H9 (cell line): ENCODE results near the gene MRPL55. TPM values are rescaled to one million over a fixed set of nuclear protein-coding genes. Genes with fewer than 3 reads are reported as not detected.

Source experiments
- DNase-seq: peaks from one replicate; pipeline ENCODE4 v3.0.0-alpha.2; 2017
- H2AFZ ChIP-seq: one replicate; pipeline ENCODE4 v1.6.1; 2013; ENCODE audit warnings: mild to moderate bottlenecking, low read length, control low read depth, moderate library complexity
- H2AK5ac ChIP-seq: 2 replicates; pipeline ENCODE4 v1.6.1; 2013; ENCODE audit warnings: low read length, control low read depth, mixed read lengths; ENCODE audit not compliant: insufficient read length
- H2BK120ac ChIP-seq: one replicate; pipeline ENCODE4 v1.6.1; 2013; ENCODE audit warnings: low read depth, mild to moderate bottlenecking, low read length, control low read depth, inconsistent platforms; ENCODE audit not compliant: poor library complexity, severe bottlenecking
- H2BK12ac ChIP-seq: 2 replicates; pipeline ENCODE4 v1.6.1; 2013; ENCODE audit warnings: low read length, control low read depth, mixed read lengths, low read depth; ENCODE audit not compliant: insufficient read length
- H2BK15ac ChIP-seq: 2 replicates; pipeline ENCODE4 v1.6.1; 2013; ENCODE audit warnings: low read depth, low read length, control low read depth
- H2BK20ac ChIP-seq: one replicate; pipeline ENCODE4 v1.6.1; 2013; ENCODE audit warnings: low read depth, mild to moderate bottlenecking, low read length, control low read depth, inconsistent platforms; ENCODE audit not compliant: poor library complexity, severe bottlenecking
- H2BK5ac ChIP-seq: 2 replicates; pipeline ENCODE4 v1.6.1; 2013; ENCODE audit warnings: low read length, control low read depth, mixed read lengths; ENCODE audit not compliant: insufficient read length
- H3K14ac ChIP-seq: 2 replicates; pipeline ENCODE4 v1.6.1; 2013; ENCODE audit warnings: low read length, control low read depth; ENCODE audit not compliant: insufficient read depth
- H3K18ac ChIP-seq: 2 replicates; pipeline ENCODE4 v1.6.1; 2013; ENCODE audit warnings: low read depth, mild to moderate bottlenecking, mixed read lengths, low read length, control low read depth; ENCODE audit not compliant: insufficient read length
- H3K23ac ChIP-seq: 2 replicates; pipeline ENCODE4 v1.6.1; 2013; ENCODE audit warnings: low read length, control low read depth, mixed read lengths, low read depth; ENCODE audit not compliant: insufficient read length
- H3K23me2 ChIP-seq: 2 replicates; pipeline ENCODE4 v1.6.1; 2013; ENCODE audit warnings: low read depth, mild to moderate bottlenecking, mixed read lengths, low read length, control low read depth; ENCODE audit not compliant: insufficient read length, poor library complexity, severe bottlenecking
- H3K27ac ChIP-seq: 2 replicates; pipeline ENCODE4 v1.5.1; 2013; ENCODE audit warnings: low read length, control low read depth, mixed read lengths, low read depth; ENCODE audit not compliant: insufficient read length
- H3K27me3 ChIP-seq: 2 replicates; pipeline ENCODE4 v1.6.1; 2013; ENCODE audit warnings: low read length, control low read depth, inconsistent platforms; ENCODE audit not compliant: insufficient read depth
- H3K4ac ChIP-seq: 2 replicates; pipeline ENCODE4 v1.6.1; 2013; ENCODE audit warnings: low read depth, mild to moderate bottlenecking, control low read depth, inconsistent platforms, low read length, moderate library complexity
- H3K4me1 ChIP-seq: 2 replicates; pipeline ENCODE4 v1.6.1; 2013; ENCODE audit warnings: low read length, control low read depth, inconsistent platforms; ENCODE audit not compliant: insufficient read depth
- H3K4me2 ChIP-seq: 2 replicates; pipeline ENCODE4 v1.6.1; 2013; ENCODE audit warnings: low read length, control low read depth, mixed read lengths; ENCODE audit not compliant: insufficient read length, insufficient read depth
- H3K56ac ChIP-seq: 2 replicates; pipeline ENCODE4 v1.6.1; 2013; ENCODE audit warnings: low read depth, mild to moderate bottlenecking, mixed read lengths, low read length, control low read depth; ENCODE audit not compliant: insufficient read length
- H3K79me1 ChIP-seq: 2 replicates; pipeline ENCODE4 v1.6.1; 2013; ENCODE audit warnings: low read depth, mild to moderate bottlenecking, moderate library complexity, low read length, control low read depth, inconsistent platforms; ENCODE audit not compliant: insufficient read depth, poor library complexity, severe bottlenecking
- H3K79me2 ChIP-seq: 2 replicates; pipeline ENCODE4 v1.6.1; 2013; ENCODE audit warnings: low read length, control low read depth, inconsistent platforms; ENCODE audit not compliant: insufficient read depth
- H3K9ac ChIP-seq: 2 replicates; pipeline ENCODE4 v1.6.1; 2013; ENCODE audit warnings: low read length, control low read depth, mixed read lengths; ENCODE audit not compliant: insufficient read length; ENCODE audit errors: extremely low read depth
- H3K9me3 ChIP-seq: one replicate; pipeline ENCODE4 v1.6.1; 2013; ENCODE audit warnings: low read depth, low read length, inconsistent platforms; ENCODE audit not compliant: control insufficient read depth
- H3T11ph ChIP-seq: one replicate; pipeline ENCODE4 v1.6.1; 2013; ENCODE audit warnings: mild to moderate bottlenecking, low read length, control low read depth, inconsistent platforms
- H4K20me1 ChIP-seq: one replicate; pipeline ENCODE4 v1.6.1; 2013; ENCODE audit not compliant: control insufficient read depth, insufficient read length, insufficient read depth
- H4K5ac ChIP-seq: 2 replicates; pipeline ENCODE4 v1.6.1; 2013; ENCODE audit warnings: low read depth, mild to moderate bottlenecking, mixed read lengths, low read length, control low read depth; ENCODE audit not compliant: insufficient read length
- H4K8ac ChIP-seq: replicated peaks from 2 replicates; pipeline ENCODE4 v1.6.1; 2013; ENCODE audit warnings: low read length, control low read depth, mixed read lengths, low read depth; ENCODE audit not compliant: insufficient read length
- H4K91ac ChIP-seq: 2 replicates; pipeline ENCODE4 v1.6.1; 2013; ENCODE audit warnings: low read depth, mild to moderate bottlenecking, moderate library complexity, mixed read lengths, low read length, control low read depth; ENCODE audit not compliant: insufficient read length
- H3K27ac Mint-ChIP-seq, 3 experiments: 2 replicates in 2 of 3; 3 replicates in 1 of 3; pipeline ENCODE4 v1.8.0; 2020 to 2021; ENCODE audit warnings: mixed read lengths in 3 of 3, mild to moderate bottlenecking in 1 of 3, moderate library complexity in 1 of 3
- H3K27me3 Mint-ChIP-seq: 2 replicates; pipeline ENCODE4 v1.8.0; 2021; ENCODE audit warnings: low read depth, mild to moderate bottlenecking, moderate library complexity, mixed read lengths
- H3K36me3 Mint-ChIP-seq, 3 experiments: 2 replicates in 2 of 3; 3 replicates in 1 of 3; pipeline ENCODE4 v1.8.0; 2020 to 2021; ENCODE audit warnings: low read depth in 3 of 3, mixed read lengths in 3 of 3; ENCODE audit not compliant: insufficient read depth in 1 of 3
- H3K4me1 Mint-ChIP-seq, 2 experiments: 2 replicates each; pipeline ENCODE4 v1.8.0; 2020; ENCODE audit warnings: mixed read lengths in 2 of 2
- H3K4me3 Mint-ChIP-seq, 2 experiments: 2 replicates in 1 of 2; 3 replicates in 1 of 2; pipeline ENCODE4 v1.8.0; 2020 to 2021; ENCODE audit warnings: mild to moderate bottlenecking in 2 of 2, mixed read lengths in 2 of 2, moderate library complexity in 1 of 2
- H3K9me3 Mint-ChIP-seq, 2 experiments: 2 replicates in 1 of 2; 3 replicates in 1 of 2; pipeline ENCODE4 v1.8.0; 2020; ENCODE audit warnings: mild to moderate bottlenecking in 2 of 2, mixed read lengths in 2 of 2, moderate library complexity in 1 of 2
- WGBS: extraction: QIAGEN DNeasy Blood & Tissue Kit; methylation state at CpG from one replicate; pipeline ENCODE4 v1.1.7; 2013; ENCODE audit warnings: missing lambda C conversion rate, low lambda C conversion rate, mixed read lengths; ENCODE audit not compliant: insufficient read length; ENCODE audit errors: extremely low coverage; 5-methylcytosine and 5-hydroxymethylcytosine counted together
- total RNA-seq: library from RNA; stranded (reverse); gene quantifications from 2 replicates; pipeline ENCODE4 v1.2.1, GENCODE V29; 2021
- TF ChIP-seq, protein P1 (sequence below): fragments of 200-600 bp; sonication (generic); conservative IDR thresholded peaks from 3 replicates; pipeline ENCODE4 v1.8.0; 2021; ENCODE audit warnings: antibody characterized with exemption, mild to moderate bottlenecking

The MRPL55 gene
- total RNA-seq, 1 experiment from 2014 or later, result 62.3 TPM

DNA sequence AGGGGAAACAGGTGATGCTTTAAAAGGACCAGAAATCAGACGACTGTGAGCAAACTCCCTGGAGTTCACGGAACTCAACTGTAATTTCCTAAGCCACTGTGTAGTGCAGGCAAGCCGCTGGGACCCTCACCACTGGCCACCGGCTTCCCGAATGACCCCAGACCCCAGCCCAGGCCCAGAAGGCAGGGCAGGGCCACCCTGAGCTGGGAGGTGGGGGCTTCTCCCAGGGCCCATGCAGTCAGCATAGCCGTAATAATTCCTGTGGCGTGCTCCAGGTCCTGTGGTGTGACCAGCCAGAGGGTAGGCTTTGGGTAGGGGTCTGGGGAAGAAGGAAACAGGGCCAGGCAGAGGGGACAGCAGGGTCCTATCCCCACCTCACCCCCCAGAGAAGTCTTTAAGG lies 30.1 kb downstream of the MRPL55 start:
- H2BK15ac ChIP-seq, result no peak overlapping the region
- Mint-ChIP-seq H3K36me3 (peaks cover 5 to 8% (median 6%) of the 10 kb centered on the region in 3 experiments; a peak in 6 of 7 replicates), H3K9me3 (0 out of 5 replicates have a peak, but pooled peaks cover 0 to 3% of the 10 kb centered on the region in 2 experiments), H3K27me3 (peaks cover 69% of the 10 kb centered on the region), H3K4me3 (peak overlapping the region in 1 of 2 experiments; percentile 46; a peak in 1 of 5 replicates), H3K4me1 (peaks cover 26 to 46% of the 10 kb centered on the region in 2 experiments), H3K27ac (peak overlapping the region in 1 of 3 experiments; percentile 90; a peak in 2 of 7 replicates)
- H3T11ph ChIP-seq, result no peak overlapping the region
- H2BK5ac ChIP-seq, result no peak overlapping the region
- no peaks in the 10 kb centered on the region for H3K9me3 ChIP-seq
- H3K4me1 ChIP-seq, result peaks cover 1% of the 10 kb centered on the region; the same call in 1 of the 2 replicates
- H3K79me1 ChIP-seq, result no peaks in the 10 kb centered on the region
- peaks cover 30% of the 10 kb centered on the region; the same call in 1 of the 2 replicates for H3K27me3 ChIP-seq
- no peak overlapping the region for H3K27ac ChIP-seq
- H3K79me2 ChIP-seq, result peaks cover 10% of the 10 kb centered on the region
- H2BK120ac ChIP-seq, result no peak overlapping the region
- no peak overlapping the region for H3K18ac ChIP-seq
- H3K23ac ChIP-seq, result no peak overlapping the region
- H4K20me1 ChIP-seq, result no peaks in the 10 kb centered on the region
- H2BK12ac ChIP-seq, result no peak overlapping the region
- H3K14ac ChIP-seq, result no peak overlapping the region
- H4K8ac ChIP-seq, result no peak overlapping the region
- H2AK5ac ChIP-seq, result no peak overlapping the region
- H3K4me2 ChIP-seq, result no peak overlapping the region
- no peak overlapping the region for H3K4ac ChIP-seq
- TF ChIP-seq, protein P1, sequence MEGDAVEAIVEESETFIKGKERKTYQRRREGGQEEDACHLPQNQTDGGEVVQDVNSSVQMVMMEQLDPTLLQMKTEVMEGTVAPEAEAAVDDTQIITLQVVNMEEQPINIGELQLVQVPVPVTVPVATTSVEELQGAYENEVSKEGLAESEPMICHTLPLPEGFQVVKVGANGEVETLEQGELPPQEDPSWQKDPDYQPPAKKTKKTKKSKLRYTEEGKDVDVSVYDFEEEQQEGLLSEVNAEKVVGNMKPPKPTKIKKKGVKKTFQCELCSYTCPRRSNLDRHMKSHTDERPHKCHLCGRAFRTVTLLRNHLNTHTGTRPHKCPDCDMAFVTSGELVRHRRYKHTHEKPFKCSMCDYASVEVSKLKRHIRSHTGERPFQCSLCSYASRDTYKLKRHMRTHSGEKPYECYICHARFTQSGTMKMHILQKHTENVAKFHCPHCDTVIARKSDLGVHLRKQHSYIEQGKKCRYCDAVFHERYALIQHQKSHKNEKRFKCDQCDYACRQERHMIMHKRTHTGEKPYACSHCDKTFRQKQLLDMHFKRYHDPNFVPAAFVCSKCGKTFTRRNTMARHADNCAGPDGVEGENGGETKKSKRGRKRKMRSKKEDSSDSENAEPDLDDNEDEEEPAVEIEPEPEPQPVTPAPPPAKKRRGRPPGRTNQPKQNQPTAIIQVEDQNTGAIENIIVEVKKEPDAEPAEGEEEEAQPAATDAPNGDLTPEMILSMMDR, result no peak
- H4K5ac ChIP-seq, result no peak overlapping the region
- H3K9ac ChIP-seq, result no peak overlapping the region
- no peak overlapping the region for H4K91ac ChIP-seq
- H3K56ac ChIP-seq, result no peak overlapping the region
- H2BK20ac ChIP-seq, result no peak overlapping the region
- DNase-seq, result no peak
- no CpG with 5 or more reads among the region's 7 CpGs for WGBS
- H3K23me2 ChIP-seq, result peaks cover 9% of the 10 kb centered on the region
- no peak overlapping the region for H2AFZ ChIP-seq
